AG04449 (cell line): ENCODE measurements around the gene CACNA2D3.

Source experiments
- CTCF ChIA-PET: fragments of 350-600 bp; formaldehyde crosslinking; extraction: SDS; loops from one replicate; lab custom pipeline; 2021; ENCODE audit warnings: antibody characterized with exemption; lab: Yijun Ruan, JAX
- POLR2A ChIA-PET: fragments of 400-600, 350-600 bp; formaldehyde crosslinking; extraction: SDS; loops from one replicate; lab custom pipeline; 2020; ENCODE audit warnings: antibody characterized with exemption, inconsistent platforms; lab: Yijun Ruan, JAX
- DNase-seq: peaks from one replicate; pipeline ENCODE4 v3.0.0-alpha.2; 2010; ENCODE audit warnings: low read depth, low spot score
- H3K4me3 ChIP-seq: 2 replicates; pipeline ENCODE4 v1.5.1; 2011; ENCODE audit warnings: low read depth, mild to moderate bottlenecking, control low read depth, low read length
- TF ChIP-seq, protein P1 (sequence below): IDR thresholded peaks from one replicate; pipeline ENCODE4 v1.5.1; 2011; ENCODE audit warnings: mild to moderate bottlenecking, moderate library complexity, low read length, control low read depth, inconsistent platforms; ENCODE audit not compliant: insufficient read depth; ENCODE audit errors: missing control alignments

The CACNA2D3 gene

DNA sequence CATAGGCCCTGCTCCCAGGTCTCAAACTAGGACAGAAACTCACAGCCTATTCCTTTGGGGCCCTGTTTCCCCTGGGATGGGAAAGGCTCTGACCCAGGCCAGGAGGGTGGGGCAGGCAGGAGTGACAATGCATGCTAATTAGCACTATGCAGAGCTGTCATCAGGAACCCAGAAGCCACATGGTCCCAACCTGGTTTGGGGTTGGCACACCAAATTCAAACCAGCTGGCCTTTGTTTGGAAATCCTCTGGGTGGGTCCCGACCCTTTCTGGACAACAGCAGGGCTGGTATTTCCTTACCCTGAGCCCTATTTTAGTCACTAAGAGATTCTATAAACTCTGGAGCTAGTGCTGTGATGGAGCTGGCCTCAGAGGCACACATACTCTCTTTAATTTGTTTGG, 639.3 kb downstream of the CACNA2D3 start:
- POLR2A ChIA-PET = no interaction called here
- CTCF ChIA-PET = interaction anchor here (0.9 kb wide), 1 partner anchor 60 kb away, joined by 3 read pairs; no protein-coding TSS in a partner anchor
- no peak for DNase-seq
- TF ChIP-seq, protein P1, sequence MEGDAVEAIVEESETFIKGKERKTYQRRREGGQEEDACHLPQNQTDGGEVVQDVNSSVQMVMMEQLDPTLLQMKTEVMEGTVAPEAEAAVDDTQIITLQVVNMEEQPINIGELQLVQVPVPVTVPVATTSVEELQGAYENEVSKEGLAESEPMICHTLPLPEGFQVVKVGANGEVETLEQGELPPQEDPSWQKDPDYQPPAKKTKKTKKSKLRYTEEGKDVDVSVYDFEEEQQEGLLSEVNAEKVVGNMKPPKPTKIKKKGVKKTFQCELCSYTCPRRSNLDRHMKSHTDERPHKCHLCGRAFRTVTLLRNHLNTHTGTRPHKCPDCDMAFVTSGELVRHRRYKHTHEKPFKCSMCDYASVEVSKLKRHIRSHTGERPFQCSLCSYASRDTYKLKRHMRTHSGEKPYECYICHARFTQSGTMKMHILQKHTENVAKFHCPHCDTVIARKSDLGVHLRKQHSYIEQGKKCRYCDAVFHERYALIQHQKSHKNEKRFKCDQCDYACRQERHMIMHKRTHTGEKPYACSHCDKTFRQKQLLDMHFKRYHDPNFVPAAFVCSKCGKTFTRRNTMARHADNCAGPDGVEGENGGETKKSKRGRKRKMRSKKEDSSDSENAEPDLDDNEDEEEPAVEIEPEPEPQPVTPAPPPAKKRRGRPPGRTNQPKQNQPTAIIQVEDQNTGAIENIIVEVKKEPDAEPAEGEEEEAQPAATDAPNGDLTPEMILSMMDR = no peak
- no peak overlapping the region for H3K4me3 ChIP-seq

DNA sequence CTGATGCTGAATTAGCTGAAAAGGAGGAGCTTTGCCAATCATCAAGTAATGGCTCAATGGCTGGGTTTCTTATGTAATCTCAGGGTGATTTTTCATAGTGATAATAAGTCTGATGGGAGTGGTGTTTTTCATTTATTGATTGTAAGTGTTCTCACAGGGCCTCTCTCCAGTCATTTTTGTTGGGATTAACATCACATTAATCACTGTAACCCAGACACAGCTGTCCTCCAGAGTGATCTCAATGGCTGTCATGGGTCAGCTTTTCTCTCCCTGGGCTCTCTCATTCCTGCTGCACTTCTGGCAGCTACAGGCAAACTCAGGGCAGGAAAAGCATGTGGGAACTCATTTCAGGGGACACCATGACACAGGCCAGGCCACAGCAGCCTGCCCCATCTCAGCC, 642.6 kb downstream of the CACNA2D3 start:
- no peak for DNase-seq
- CTCF ChIA-PET = no interaction called here
- POLR2A ChIA-PET = no interaction called here
- TF ChIP-seq, protein P1 = no peak
- no peak overlapping the region for H3K4me3 ChIP-seq

DNA sequence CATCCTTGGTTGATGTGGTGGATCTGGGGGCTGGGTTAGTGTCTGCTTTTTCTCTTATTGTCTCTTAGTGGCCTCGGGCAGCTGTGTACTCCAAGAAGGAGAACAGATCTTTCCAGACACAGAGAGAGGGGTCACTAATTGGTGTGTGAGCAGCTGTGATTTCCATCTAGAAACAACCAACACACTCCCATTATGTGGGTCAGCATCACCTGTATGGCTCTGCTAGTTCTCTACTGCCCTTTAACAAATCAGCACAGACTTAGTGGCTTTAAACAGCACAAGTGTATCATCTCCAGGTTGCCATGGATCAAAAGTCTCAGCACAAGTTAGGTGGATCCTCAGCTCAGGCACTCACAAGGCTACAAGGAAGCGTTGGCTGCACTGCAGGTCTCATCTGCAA, 648.7 kb downstream of the CACNA2D3 start:
- H3K4me3 ChIP-seq = no peak overlapping the region
- TF ChIP-seq, protein P1 = no peak
- no peak for DNase-seq
- ChIA-PET CTCF (interaction anchor here (1.2 to 2.5 kb wide), 2 partner anchors 12 to 13 kb away, joined by 4 to 10 read pairs; no protein-coding TSS in a partner anchor), POLR2A (interaction anchor here (1.6 kb wide), 1 partner anchor 13 kb away, joined by 4 read pairs; no protein-coding TSS in a partner anchor)

DNA sequence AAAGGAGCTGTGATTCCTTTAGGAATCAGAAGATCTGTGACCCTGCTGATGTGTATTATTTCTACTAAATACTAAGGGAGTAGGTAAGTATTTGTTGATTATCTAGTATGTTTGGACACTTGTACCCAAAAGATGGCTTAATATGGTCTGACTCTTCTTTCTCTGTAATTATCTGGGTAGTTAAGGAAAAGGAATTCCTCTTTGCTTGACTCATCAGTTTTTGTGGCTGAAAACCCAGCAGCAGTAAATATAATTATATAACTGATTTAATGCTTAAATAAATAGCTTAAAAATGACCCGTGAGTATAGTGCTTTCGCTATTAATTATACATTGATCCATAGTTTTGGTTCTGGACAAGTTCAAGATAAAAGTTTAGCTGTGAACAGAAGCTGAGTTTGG, 649.7 kb downstream of the CACNA2D3 start:
- TF ChIP-seq, protein P1 = no peak
- POLR2A ChIA-PET = interaction anchor here (1.6 kb wide), 1 partner anchor 12 kb away, joined by 4 read pairs; no protein-coding TSS in a partner anchor
- CTCF ChIA-PET = interaction anchor here (1.2 to 2.5 kb wide), 2 partner anchors 11 to 14 kb away, joined by 4 to 10 read pairs; no protein-coding TSS in a partner anchor
- no peak overlapping the region for H3K4me3 ChIP-seq
- no peak for DNase-seq

DNA sequence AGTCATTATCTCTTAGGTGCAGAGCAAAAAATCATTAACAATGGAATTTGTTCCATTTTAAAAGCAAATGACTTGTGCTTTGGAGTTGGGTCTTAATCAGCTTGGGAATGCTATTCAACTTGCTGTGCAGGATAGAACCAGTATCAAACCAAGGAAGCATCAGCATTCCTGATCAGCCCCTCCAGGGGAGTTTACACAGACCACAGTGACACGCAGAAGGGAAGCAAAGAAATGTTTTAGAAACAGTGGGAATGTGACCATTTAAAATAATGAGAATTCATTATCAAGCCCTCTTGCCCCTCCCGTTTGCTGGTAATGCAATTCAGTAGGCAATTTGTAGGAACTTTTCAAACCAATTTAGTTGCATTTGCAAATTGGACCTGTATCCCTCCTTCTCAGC, 650.4 kb downstream of the CACNA2D3 start:
- ChIA-PET CTCF (interaction anchor here (0.9 to 2.5 kb wide), 2 partner anchors 9 to 10 kb away, joined by 3 to 10 read pairs; no protein-coding TSS in a partner anchor), POLR2A (no interaction called here)
- no peak for DNase-seq

DNA sequence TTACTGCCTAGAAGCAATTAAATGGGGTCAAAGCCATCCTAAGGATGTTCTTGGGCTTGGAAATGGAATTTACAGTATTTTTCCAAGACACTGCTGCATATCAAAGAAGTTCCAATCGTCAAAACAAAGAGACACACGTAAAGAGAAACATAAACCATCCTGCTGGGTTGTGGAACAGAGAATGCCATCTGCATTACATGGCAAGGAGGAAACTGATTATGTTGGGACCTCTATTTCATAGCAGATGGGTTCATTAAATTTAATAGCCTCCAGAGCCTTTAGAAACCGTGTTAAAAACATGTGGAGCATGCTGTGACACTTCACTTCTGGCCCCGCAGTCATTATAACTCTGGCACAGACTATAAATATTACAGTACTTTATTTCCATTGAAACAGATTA, 650.9 kb downstream of the CACNA2D3 start:
- DNase-seq = no peak
- no peak overlapping the region for H3K4me3 ChIP-seq
- TF ChIP-seq, protein P1 = no peak
- ChIA-PET CTCF (interaction anchor here (0.9 kb wide), 1 partner anchor 9 kb away, joined by 3 read pairs; no protein-coding TSS in a partner anchor), POLR2A (no interaction called here)

More for the DNA sequence above, 650.4 kb downstream of the CACNA2D3 start:
- H3K4me3 ChIP-seq = no peak overlapping the region
- TF ChIP-seq, protein P1 = no peak
